ENCODE data around the gene CPEB3. TPM values are rescaled to one million over a fixed set of nuclear protein-coding genes. Genes with fewer than 3 reads are reported as not detected.

The CPEB3 gene
- total RNA-seq, 1 experiment from 2014 or later, result 6.0 TPM

GRCh38 chr10:92305133-92306072 is 14.5 kb upstream of the CPEB3 start:
- Histone ChIP-seq H3K4me2 (ENCODE audit: low read depth, low read length, poor library complexity, severe bottlenecking) (no peak overlapping the region), H3K79me2 (ENCODE audit: low read length) (peaks cover 86% of the 10 kb centered on the region), H3K9ac (ENCODE audit: low read length) (no peak overlapping the region), H3K9me2 (replicated peaks; ENCODE audit: insufficient read depth, low read length) (no peaks in the 10 kb centered on the region), H3K4me1 (ENCODE audit: low read length) (peaks cover 33% of the 10 kb centered on the region), H3K4me3 (ENCODE audit: low read length) (no peak overlapping the region), H3K36me3 (ENCODE audit: insufficient read depth, low read length) (no peaks in the 10 kb centered on the region), H3K27me3 (ENCODE audit: low read length) (no peaks in the 10 kb centered on the region), H2AFZ (ENCODE audit: low read length) (no peak overlapping the region), H3K27ac (ENCODE audit: low read length) (no peak overlapping the region), H3K9me3 (ENCODE audit: low read length) (no peaks in the 10 kb centered on the region), H4K20me1 (ENCODE audit: insufficient read depth, low read depth, low read length) (0 out of 2 replicates have a peak, but pooled peaks cover 3% of the 10 kb centered on the region)
- no peak for DNase-seq

- no peak for DNase-seq
- Histone ChIP-seq H2AFZ (ENCODE audit: low read length) (no peak overlapping the region), H4K20me1 (ENCODE audit: insufficient read depth, low read depth, low read length) (0 out of 2 replicates have a peak, but pooled peaks cover 3% of the 10 kb centered on the region), H3K9ac (ENCODE audit: low read length) (no peak overlapping the region), H3K4me3 (ENCODE audit: low read length) (no peak overlapping the region), H3K27me3 (ENCODE audit: low read length) (no peaks in the 10 kb centered on the region), H3K27ac (ENCODE audit: low read length) (no peak overlapping the region), H3K79me2 (ENCODE audit: low read length) (peaks cover 86% of the 10 kb centered on the region), H3K9me3 (ENCODE audit: low read length) (no peaks in the 10 kb centered on the region), H3K36me3 (ENCODE audit: insufficient read depth, low read length) (no peaks in the 10 kb centered on the region), H3K4me1 (ENCODE audit: low read length) (peaks cover 33% of the 10 kb centered on the region), H3K9me2 (replicated peaks; ENCODE audit: insufficient read depth, low read length) (no peaks in the 10 kb centered on the region), H3K4me2 (ENCODE audit: low read depth, low read length, poor library complexity, severe bottlenecking) (peak overlapping the region; percentile 35)
Measured at GRCh38 chr10:92304061-92304460, 13.2 kb upstream of the CPEB3 start.

DNA sequence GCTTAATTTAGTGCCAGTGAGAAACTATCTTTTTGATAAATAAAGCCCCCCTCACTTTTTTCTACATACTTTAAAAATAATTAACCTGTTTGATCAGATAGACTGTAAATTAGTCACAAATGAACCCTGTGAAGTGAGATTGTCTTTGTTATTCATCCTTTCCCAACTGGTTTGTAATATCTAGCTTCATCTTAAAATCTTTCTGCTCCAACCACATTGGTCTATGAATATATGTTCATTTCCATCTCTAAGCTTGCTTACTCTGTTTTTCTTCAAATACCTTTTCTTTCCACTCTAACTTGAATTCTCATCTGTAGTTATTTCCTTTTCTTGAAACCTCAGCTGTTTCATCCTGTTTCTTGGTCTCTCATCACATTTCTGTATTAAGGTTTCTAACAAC is 12.2 kb upstream of the CPEB3 start:
- Histone ChIP-seq H3K4me2 (ENCODE audit: low read depth, low read length, poor library complexity, severe bottlenecking) (no peak overlapping the region), H3K9ac (ENCODE audit: low read length) (no peak overlapping the region), H4K20me1 (ENCODE audit: insufficient read depth, low read depth, low read length) (0 out of 2 replicates have a peak, but pooled peaks cover 3% of the 10 kb centered on the region), H3K27me3 (ENCODE audit: low read length) (no peaks in the 10 kb centered on the region), H3K27ac (ENCODE audit: low read length) (no peak overlapping the region), H3K36me3 (ENCODE audit: insufficient read depth, low read length) (no peaks in the 10 kb centered on the region), H3K79me2 (ENCODE audit: low read length) (peaks cover 88% of the 10 kb centered on the region), H3K9me3 (ENCODE audit: low read length) (no peaks in the 10 kb centered on the region), H3K9me2 (replicated peaks; ENCODE audit: insufficient read depth, low read length) (no peaks in the 10 kb centered on the region), H2AFZ (ENCODE audit: low read length) (no peak overlapping the region), H3K4me3 (ENCODE audit: low read length) (no peak overlapping the region), H3K4me1 (ENCODE audit: low read length) (peaks cover 33% of the 10 kb centered on the region)
- no peak for DNase-seq

- Histone ChIP-seq H3K4me3 (ENCODE audit: low read length) (no peak overlapping the region), H3K27me3 (ENCODE audit: low read length) (no peaks in the 10 kb centered on the region), H3K4me1 (ENCODE audit: low read length) (peaks cover 11% of the 10 kb centered on the region), H3K79me2 (ENCODE audit: low read length) (peaks cover 90% of the 10 kb centered on the region), H3K36me3 (ENCODE audit: insufficient read depth, low read length) (no peaks in the 10 kb centered on the region), H4K20me1 (ENCODE audit: insufficient read depth, low read depth, low read length) (0 out of 2 replicates have a peak, but pooled peaks cover 2% of the 10 kb centered on the region), H3K9ac (ENCODE audit: low read length) (no peak overlapping the region), H3K9me2 (replicated peaks; ENCODE audit: insufficient read depth, low read length) (no peaks in the 10 kb centered on the region), H2AFZ (ENCODE audit: low read length) (no peak overlapping the region), H3K27ac (ENCODE audit: low read length) (no peak overlapping the region), H3K9me3 (ENCODE audit: low read length) (no peaks in the 10 kb centered on the region), H3K4me2 (ENCODE audit: low read depth, low read length, poor library complexity, severe bottlenecking) (no peak overlapping the region)
- DNase-seq, result no peak
Measured at GRCh38 chr10:92298487-92298886, 7.6 kb upstream of the CPEB3 start.

- peaks cover 16% of the 10 kb centered on the region for H3K4me1 ChIP-seq (ENCODE audit: low read length)
- peak; percentile 64 for DNase-seq
- H4K20me1 ChIP-seq (ENCODE audit: insufficient read depth, low read depth, low read length), result no peaks in the 10 kb centered on the region
- peaks cover 56% of the 10 kb centered on the region for H3K79me2 ChIP-seq (ENCODE audit: low read length)
- peak overlapping the region; percentile 87 for H3K4me3 ChIP-seq (ENCODE audit: low read length)
- no peaks in the 10 kb centered on the region for H3K9me3 ChIP-seq (ENCODE audit: low read length)
- H2AFZ ChIP-seq (ENCODE audit: low read length), result no peak overlapping the region
- H3K36me3 ChIP-seq (ENCODE audit: insufficient read depth, low read length), result no peaks in the 10 kb centered on the region
- H3K27me3 ChIP-seq (ENCODE audit: low read length), result no peaks in the 10 kb centered on the region
- peak overlapping the region; percentile 63 for H3K4me2 ChIP-seq (ENCODE audit: low read depth, low read length, poor library complexity, severe bottlenecking)
- peak overlapping the region; percentile 54; the same call in 1 of the 2 replicates for H3K27ac ChIP-seq (ENCODE audit: low read length)
- peak overlapping the region; percentile 94 for H3K9ac ChIP-seq (ENCODE audit: low read length)
- H3K9me2 ChIP-seq (replicated peaks; ENCODE audit: insufficient read depth, low read length), result no peaks in the 10 kb centered on the region
Measured at GRCh38 chr10:92291921-92292845, 1.3 kb upstream of the CPEB3 start.

- Histone ChIP-seq H3K9ac (ENCODE audit: low read length) (peak overlapping the region; percentile 94), H3K27ac (ENCODE audit: low read length) (peak overlapping the region; percentile 54), H3K36me3 (ENCODE audit: insufficient read depth, low read length) (no peaks in the 10 kb centered on the region), H3K27me3 (ENCODE audit: low read length) (no peaks in the 10 kb centered on the region), H3K9me3 (ENCODE audit: low read length) (no peaks in the 10 kb centered on the region), H3K9me2 (replicated peaks; ENCODE audit: insufficient read depth, low read length) (no peaks in the 10 kb centered on the region), H4K20me1 (ENCODE audit: insufficient read depth, low read depth, low read length) (no peaks in the 10 kb centered on the region), H3K4me1 (ENCODE audit: low read length) (peaks cover 16% of the 10 kb centered on the region), H3K79me2 (ENCODE audit: low read length) (peaks cover 50% of the 10 kb centered on the region), H2AFZ (ENCODE audit: low read length) (peak overlapping the region; percentile 50; the same call in 1 of the 2 replicates), H3K4me3 (ENCODE audit: low read length) (peak overlapping the region; percentile 87), H3K4me2 (ENCODE audit: low read depth, low read length, poor library complexity, severe bottlenecking) (peak overlapping the region; percentile 63)
- peak; percentile 42 for DNase-seq
Measured at GRCh38 chr10:92291616-92291865, 663 bp upstream of the CPEB3 start.

DNA sequence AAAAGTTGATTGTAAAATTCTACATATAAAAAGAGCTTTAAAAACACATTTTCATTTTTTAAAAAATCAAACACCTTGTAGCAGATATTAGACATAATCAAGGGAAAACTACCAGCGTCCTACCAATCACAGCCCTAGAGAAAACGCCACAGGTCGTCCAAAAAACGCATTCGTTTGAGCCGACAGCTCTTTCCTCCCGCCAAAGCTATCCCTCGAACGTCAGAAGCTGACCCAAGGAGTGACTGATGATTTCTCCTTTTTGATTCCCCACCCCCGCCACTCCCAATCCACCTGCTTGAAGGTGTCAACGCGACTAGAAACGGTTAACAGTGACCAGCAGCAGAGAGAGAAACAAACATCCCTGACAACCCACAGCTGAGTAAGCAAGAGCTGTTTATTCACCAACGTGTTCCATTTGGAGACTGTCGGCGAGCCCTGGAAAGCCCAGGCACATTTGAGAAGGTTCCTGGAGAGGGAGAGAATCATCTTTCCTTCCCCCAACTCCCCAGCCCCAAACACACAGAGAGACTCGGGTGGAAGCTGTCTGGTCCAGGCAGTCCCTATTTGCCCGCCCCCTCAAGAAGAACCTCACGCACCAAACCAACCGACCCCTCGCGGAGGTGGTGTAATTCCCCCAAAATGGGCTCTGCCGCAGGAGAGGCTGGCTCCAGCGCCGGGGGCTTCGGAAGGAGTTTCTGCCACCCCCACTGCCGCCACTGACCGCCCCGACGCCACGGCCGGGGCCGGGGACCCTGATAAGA is 622 bp downstream of the CPEB3 start:
- Histone ChIP-seq H3K9ac (ENCODE audit: low read length) (peak overlapping the region; percentile 94), H3K9me2 (replicated peaks; ENCODE audit: insufficient read depth, low read length) (no peaks in the 10 kb centered on the region), H3K9me3 (ENCODE audit: low read length) (no peaks in the 10 kb centered on the region), H2AFZ (ENCODE audit: low read length) (peak overlapping the region; percentile 94), H3K36me3 (ENCODE audit: insufficient read depth, low read length) (no peaks in the 10 kb centered on the region), H3K27ac (ENCODE audit: low read length) (no peak overlapping the region), H3K4me3 (ENCODE audit: low read length) (peak overlapping the region; percentile 87), H3K79me2 (ENCODE audit: low read length) (peaks cover 39% of the 10 kb centered on the region), H3K4me2 (ENCODE audit: low read depth, low read length, poor library complexity, severe bottlenecking) (peak overlapping the region; percentile 88), H4K20me1 (ENCODE audit: insufficient read depth, low read depth, low read length) (no peaks in the 10 kb centered on the region), H3K4me1 (ENCODE audit: low read length) (peaks cover 13% of the 10 kb centered on the region), H3K27me3 (ENCODE audit: low read length) (no peaks in the 10 kb centered on the region)
- no peak for DNase-seq

All from Karpas-422 (cell line).